Measurements from ENCODE around the gene GALNTL6. TPM values are rescaled to one million over a fixed set of nuclear protein-coding genes. Genes with fewer than 3 reads are reported as not detected.

GALNTL6 gene
- total and polyA plus RNA-seq, 9 of the 15 experiments (the other 6 are each of a cell fraction or from before 2014, with no cell fraction given) = 0.18 to 0.50 (median 0.29) TPM

DNA sequence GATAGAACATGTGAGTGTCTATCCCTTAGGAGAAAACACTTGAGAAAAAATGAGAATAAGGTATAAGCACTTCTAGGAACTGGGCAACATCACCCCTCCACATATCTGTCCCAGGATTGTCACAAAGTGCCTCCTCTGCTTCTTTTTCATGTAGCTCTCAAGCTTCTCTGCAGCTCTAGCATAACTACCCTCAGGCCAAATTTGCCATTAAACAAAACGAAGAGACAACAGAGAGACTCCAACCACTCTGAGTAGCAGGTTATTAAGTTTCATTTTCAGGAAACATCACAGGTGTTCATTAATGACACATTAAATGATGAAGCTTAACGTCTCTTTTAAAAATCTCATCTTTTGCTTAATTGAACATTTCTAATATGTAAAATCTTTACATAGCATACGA, 580.0 kb downstream of the GALNTL6 start (continued):
- TF ChIP-seq, protein P1, sequence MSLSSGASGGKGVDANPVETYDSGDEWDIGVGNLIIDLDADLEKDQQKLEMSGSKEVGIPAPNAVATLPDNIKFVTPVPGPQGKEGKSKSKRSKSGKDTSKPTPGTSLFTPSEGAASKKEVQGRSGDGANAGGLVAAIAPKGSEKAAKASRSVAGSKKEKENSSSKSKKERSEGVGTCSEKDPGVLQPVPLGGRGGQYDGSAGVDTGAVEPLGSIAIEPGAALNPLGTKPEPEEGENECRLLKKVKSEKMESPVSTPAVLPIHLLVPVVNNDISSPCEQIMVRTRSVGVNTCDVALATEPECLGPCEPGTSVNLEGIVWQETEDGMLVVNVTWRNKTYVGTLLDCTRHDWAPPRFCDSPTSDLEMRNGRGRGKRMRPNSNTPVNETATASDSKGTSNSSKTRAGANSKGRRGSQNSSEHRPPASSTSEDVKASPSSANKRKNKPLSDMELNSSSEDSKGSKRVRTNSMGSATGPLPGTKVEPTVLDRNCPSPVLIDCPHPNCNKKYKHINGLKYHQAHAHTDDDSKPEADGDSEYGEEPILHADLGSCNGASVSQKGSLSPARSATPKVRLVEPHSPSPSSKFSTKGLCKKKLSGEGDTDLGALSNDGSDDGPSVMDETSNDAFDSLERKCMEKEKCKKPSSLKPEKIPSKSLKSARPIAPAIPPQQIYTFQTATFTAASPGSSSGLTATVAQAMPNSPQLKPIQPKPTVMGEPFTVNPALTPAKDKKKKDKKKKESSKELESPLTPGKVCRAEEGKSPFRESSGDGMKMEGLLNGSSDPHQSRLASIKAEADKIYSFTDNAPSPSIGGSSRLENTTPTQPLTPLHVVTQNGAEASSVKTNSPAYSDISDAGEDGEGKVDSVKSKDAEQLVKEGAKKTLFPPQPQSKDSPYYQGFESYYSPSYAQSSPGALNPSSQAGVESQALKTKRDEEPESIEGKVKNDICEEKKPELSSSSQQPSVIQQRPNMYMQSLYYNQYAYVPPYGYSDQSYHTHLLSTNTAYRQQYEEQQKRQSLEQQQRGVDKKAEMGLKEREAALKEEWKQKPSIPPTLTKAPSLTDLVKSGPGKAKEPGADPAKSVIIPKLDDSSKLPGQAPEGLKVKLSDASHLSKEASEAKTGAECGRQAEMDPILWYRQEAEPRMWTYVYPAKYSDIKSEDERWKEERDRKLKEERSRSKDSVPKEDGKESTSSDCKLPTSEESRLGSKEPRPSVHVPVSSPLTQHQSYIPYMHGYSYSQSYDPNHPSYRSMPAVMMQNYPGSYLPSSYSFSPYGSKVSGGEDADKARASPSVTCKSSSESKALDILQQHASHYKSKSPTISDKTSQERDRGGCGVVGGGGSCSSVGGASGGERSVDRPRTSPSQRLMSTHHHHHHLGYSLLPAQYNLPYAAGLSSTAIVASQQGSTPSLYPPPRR (CRISPR knock-in tag; IDR thresholded peaks at IDR 0.05; ENCODE audit: borderline replicate concordance) = no peak
- TF ChIP-seq MTA1 (IDR thresholded peaks at IDR 0.05; ENCODE audit: borderline replicate concordance) (no peak), ZNF431 (CRISPR knock-in tag; IDR thresholded peaks at IDR 0.05) (no peak), HDGF (IDR thresholded peaks at IDR 0.05) (no peak), TCFL5 (CRISPR knock-in tag; conservative IDR thresholded peaks at IDR 0.05) (no peak), CAMTA2 (CRISPR knock-in tag; conservative IDR thresholded peaks at IDR 0.05) (no peak)
- TF ChIP-seq, protein P2, sequence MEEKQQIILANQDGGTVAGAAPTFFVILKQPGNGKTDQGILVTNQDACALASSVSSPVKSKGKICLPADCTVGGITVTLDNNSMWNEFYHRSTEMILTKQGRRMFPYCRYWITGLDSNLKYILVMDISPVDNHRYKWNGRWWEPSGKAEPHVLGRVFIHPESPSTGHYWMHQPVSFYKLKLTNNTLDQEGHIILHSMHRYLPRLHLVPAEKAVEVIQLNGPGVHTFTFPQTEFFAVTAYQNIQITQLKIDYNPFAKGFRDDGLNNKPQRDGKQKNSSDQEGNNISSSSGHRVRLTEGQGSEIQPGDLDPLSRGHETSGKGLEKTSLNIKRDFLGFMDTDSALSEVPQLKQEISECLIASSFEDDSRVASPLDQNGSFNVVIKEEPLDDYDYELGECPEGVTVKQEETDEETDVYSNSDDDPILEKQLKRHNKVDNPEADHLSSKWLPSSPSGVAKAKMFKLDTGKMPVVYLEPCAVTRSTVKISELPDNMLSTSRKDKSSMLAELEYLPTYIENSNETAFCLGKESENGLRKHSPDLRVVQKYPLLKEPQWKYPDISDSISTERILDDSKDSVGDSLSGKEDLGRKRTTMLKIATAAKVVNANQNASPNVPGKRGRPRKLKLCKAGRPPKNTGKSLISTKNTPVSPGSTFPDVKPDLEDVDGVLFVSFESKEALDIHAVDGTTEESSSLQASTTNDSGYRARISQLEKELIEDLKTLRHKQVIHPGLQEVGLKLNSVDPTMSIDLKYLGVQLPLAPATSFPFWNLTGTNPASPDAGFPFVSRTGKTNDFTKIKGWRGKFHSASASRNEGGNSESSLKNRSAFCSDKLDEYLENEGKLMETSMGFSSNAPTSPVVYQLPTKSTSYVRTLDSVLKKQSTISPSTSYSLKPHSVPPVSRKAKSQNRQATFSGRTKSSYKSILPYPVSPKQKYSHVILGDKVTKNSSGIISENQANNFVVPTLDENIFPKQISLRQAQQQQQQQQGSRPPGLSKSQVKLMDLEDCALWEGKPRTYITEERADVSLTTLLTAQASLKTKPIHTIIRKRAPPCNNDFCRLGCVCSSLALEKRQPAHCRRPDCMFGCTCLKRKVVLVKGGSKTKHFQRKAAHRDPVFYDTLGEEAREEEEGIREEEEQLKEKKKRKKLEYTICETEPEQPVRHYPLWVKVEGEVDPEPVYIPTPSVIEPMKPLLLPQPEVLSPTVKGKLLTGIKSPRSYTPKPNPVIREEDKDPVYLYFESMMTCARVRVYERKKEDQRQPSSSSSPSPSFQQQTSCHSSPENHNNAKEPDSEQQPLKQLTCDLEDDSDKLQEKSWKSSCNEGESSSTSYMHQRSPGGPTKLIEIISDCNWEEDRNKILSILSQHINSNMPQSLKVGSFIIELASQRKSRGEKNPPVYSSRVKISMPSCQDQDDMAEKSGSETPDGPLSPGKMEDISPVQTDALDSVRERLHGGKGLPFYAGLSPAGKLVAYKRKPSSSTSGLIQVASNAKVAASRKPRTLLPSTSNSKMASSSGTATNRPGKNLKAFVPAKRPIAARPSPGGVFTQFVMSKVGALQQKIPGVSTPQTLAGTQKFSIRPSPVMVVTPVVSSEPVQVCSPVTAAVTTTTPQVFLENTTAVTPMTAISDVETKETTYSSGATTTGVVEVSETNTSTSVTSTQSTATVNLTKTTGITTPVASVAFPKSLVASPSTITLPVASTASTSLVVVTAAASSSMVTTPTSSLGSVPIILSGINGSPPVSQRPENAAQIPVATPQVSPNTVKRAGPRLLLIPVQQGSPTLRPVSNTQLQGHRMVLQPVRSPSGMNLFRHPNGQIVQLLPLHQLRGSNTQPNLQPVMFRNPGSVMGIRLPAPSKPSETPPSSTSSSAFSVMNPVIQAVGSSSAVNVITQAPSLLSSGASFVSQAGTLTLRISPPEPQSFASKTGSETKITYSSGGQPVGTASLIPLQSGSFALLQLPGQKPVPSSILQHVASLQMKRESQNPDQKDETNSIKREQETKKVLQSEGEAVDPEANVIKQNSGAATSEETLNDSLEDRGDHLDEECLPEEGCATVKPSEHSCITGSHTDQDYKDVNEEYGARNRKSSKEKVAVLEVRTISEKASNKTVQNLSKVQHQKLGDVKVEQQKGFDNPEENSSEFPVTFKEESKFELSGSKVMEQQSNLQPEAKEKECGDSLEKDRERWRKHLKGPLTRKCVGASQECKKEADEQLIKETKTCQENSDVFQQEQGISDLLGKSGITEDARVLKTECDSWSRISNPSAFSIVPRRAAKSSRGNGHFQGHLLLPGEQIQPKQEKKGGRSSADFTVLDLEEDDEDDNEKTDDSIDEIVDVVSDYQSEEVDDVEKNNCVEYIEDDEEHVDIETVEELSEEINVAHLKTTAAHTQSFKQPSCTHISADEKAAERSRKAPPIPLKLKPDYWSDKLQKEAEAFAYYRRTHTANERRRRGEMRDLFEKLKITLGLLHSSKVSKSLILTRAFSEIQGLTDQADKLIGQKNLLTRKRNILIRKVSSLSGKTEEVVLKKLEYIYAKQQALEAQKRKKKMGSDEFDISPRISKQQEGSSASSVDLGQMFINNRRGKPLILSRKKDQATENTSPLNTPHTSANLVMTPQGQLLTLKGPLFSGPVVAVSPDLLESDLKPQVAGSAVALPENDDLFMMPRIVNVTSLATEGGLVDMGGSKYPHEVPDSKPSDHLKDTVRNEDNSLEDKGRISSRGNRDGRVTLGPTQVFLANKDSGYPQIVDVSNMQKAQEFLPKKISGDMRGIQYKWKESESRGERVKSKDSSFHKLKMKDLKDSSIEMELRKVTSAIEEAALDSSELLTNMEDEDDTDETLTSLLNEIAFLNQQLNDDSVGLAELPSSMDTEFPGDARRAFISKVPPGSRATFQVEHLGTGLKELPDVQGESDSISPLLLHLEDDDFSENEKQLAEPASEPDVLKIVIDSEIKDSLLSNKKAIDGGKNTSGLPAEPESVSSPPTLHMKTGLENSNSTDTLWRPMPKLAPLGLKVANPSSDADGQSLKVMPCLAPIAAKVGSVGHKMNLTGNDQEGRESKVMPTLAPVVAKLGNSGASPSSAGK (IDR thresholded peaks at IDR 0.05) = no peak
- TF ChIP-seq, protein P3, sequence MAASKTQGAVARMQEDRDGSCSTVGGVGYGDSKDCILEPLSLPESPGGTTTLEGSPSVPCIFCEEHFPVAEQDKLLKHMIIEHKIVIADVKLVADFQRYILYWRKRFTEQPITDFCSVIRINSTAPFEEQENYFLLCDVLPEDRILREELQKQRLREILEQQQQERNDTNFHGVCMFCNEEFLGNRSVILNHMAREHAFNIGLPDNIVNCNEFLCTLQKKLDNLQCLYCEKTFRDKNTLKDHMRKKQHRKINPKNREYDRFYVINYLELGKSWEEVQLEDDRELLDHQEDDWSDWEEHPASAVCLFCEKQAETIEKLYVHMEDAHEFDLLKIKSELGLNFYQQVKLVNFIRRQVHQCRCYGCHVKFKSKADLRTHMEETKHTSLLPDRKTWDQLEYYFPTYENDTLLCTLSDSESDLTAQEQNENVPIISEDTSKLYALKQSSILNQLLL (CRISPR knock-in tag; IDR thresholded peaks at IDR 0.05; ENCODE audit: borderline replicate concordance) = no peak
- TF ChIP-seq, protein P4, sequence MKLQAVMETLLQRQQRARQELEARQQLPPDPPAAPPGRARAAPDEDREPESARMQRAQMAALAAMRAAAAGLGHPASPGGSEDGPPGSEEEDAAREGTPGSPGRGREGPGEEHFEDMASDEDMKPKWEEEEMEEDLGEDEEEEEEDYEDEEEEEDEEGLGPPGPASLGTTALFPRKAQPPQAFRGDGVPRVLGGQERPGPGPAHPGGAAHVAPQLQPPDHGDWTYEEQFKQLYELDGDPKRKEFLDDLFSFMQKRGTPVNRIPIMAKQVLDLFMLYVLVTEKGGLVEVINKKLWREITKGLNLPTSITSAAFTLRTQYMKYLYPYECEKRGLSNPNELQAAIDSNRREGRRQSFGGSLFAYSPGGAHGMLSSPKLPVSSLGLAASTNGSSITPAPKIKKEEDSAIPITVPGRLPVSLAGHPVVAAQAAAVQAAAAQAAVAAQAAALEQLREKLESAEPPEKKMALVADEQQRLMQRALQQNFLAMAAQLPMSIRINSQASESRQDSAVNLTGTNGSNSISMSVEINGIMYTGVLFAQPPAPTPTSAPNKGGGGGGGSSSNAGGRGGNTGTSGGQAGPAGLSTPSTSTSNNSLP (IDR thresholded peaks at IDR 0.05; ENCODE audit: borderline replicate concordance, low read depth, low read length) = no peak

Data from K562 (cell line).